HG02798 (cell line): ENCODE measurements around the gene OR5K1.

Source experiments
- ATAC-seq: cut with Tn5 transposase; IDR thresholded peaks from one replicate; pipeline ENCODE4 v1.9.1; 2021; ENCODE audit warnings: mild to moderate bottlenecking; ENCODE audit not compliant: unreplicated experiment, poor library complexity

OR5K1 gene

DNA sequence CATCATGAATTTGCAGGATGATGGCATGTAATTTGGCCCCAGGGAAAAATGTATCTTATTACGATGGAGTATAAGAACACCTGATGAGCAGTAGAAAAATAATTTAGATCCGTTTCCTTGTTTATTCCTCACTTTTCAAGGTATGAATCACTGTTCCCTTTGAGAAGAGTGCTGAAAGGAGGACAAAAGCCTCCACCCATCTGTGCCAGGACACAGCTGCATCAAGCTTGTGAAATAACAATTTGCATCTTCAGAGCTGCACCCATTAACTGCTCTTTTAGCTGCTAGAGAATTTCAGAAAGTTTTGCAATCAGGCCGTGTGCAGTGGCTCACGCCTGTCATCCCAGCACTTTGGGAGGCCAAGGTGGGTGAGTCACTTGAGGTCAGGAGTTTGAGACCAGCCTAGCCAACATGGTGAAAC, 50.1 kb downstream of the OR5K1 start:
- ATAC-seq = no peak

DNA sequence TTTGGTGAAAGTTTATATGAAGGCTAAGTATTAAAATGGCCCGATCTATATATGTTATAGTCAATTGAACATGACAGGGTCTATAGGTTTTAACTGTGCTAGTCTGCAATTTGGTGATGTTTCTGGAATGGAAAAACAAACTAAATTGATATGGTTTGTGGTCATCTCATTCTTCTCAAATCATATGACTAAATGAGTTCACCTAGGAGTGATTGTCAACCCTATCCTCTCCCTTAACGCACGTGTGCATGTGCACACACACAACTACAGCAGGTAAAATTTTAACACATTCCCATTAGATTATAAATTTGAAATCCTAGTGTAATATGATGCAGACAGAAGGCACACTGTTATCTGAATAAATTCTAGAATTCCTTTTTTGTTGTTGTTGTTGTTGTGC, 50.7 kb downstream of the OR5K1 start:
- no peak for ATAC-seq

DNA sequence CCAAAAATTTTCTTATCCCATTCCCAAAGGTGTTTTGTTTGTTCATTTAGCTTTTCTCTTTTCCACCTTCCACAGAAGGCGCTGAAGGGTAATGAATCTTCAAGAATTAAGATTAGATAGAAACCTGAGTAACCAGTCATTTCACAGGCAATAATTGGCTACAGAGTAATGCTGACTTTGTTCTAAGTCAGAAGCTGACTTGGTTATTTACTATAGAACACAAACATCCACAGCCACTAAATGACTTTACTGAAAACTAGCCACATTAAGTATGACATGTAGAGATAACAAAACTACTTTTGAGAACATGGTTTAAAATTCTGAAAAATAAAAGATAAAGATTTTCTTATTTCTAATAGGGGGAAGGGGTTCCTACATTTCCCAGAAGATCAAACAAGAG, 51.9 kb downstream of the OR5K1 start:
- ATAC-seq = no peak

DNA sequence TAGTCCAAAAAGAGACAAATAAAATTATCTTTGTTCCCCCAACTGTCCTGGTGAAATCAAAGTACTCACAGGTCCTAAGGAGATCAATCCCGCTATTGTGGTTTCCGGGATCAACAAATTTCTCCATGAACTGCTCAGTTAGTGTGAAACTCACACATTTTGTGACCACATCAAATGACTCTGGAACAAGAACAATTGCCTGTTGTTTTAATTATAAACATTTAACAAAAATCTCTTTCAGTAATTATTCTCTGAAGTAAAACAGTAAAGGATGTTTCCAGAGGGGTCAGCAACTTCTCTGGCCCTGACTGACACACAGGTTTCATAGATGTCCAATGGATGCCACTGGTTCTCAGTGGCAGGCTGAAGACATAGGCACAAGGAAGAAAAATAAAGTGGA, 55.8 kb downstream of the OR5K1 start:
- ATAC-seq = no peak

DNA sequence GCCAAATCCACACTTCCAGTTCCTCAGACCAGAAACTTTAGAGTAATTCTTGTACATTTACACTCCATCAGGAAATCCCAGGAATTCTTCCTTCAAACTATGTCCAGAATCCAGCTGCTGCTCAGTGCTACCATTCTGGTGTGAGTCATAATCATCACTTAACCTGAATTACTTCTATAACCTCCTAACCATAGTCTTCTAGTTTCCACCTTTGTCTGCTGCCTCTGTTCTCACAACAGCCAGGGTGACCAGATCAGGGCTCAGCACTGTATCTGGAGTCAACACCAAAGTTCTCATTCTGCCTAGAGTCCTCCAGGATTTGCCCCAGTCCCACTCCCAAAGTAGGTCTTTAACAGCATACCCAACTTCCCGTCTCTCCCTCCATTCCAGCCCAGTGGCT, 56.4 kb downstream of the OR5K1 start:
- ATAC-seq = no peak

DNA sequence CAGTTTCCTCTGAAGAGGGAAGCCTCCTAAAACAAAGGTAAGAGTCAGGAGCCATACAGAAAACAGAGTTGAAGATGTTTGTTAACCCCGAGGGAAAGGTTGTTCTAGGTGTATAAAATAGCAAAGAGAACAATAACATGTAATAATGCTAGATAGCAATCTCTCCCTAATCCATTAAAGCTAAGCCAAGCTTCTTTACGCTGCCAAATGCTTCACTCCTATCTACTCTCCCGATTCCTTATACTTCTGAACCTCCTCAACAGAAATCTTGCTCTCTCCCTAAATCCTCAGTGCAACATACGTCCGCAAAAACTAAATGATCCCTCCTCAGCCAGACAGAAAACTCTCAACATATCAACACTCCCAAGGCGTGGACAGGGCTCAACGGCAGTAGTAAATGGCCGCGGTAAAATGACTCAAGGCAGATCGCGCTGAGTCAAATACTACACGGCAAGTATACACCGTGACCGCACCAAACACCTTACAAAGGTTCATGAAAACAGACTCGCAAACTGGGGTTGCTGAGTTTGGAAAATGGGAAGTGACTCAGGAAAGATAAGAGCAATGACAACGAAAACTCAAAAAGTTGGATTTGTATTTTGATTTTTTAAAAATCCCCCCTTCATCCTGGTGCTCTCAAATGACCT, 59.0 kb downstream of the OR5K1 start:
- ATAC-seq = peak; percentile 39
